Neuronal stem cell (in vitro differentiated cells): Measurements from ENCODE around the gene SOX8.
A peak's percentile ranks its signal among the peaks of the same experiment; 100 is the strongest.

Experiments used
- DNase-seq: peaks from one replicate; pipeline ENCODE4 v3.0.0-alpha.2; 2013; ENCODE audit warnings: low spot score
- H2AFZ ChIP-seq: one replicate; pipeline ENCODE4 v1.6.1; 2013; ENCODE audit warnings: mild to moderate bottlenecking, low read length, inconsistent platforms
- H2AK5ac ChIP-seq: 2 replicates; pipeline ENCODE4 v1.6.1; 2013; ENCODE audit warnings: low read depth, mild to moderate bottlenecking, inconsistent platforms, low read length, moderate library complexity, mixed read lengths
- H2BK120ac ChIP-seq: 2 replicates; pipeline ENCODE4 v1.6.1; 2013; ENCODE audit warnings: low read depth, mild to moderate bottlenecking, inconsistent platforms, low read length, moderate library complexity, mixed read lengths
- H2BK12ac ChIP-seq: one replicate; pipeline ENCODE4 v1.6.1; 2013; ENCODE audit warnings: low read length, inconsistent platforms
- H2BK15ac ChIP-seq: 2 replicates; pipeline ENCODE4 v1.6.1; 2013; ENCODE audit warnings: mild to moderate bottlenecking, low read length, inconsistent platforms, mixed read lengths
- H2BK5ac ChIP-seq: one replicate; pipeline ENCODE4 v1.6.1; 2013; ENCODE audit warnings: inconsistent platforms, mild to moderate bottlenecking, low read length, moderate library complexity
- H3K14ac ChIP-seq: one replicate; pipeline ENCODE4 v1.6.1; 2013; ENCODE audit warnings: low read length, inconsistent platforms
- H3K18ac ChIP-seq: 2 replicates; pipeline ENCODE4 v1.6.1; 2013; ENCODE audit warnings: low read length, inconsistent platforms
- H3K23ac ChIP-seq: 2 replicates; pipeline ENCODE4 v1.6.1; 2013; ENCODE audit warnings: low read depth, mild to moderate bottlenecking, mixed read lengths, low read length, inconsistent platforms; ENCODE audit not compliant: poor library complexity
- H3K27ac ChIP-seq: replicated peaks from 3 replicates; pipeline ENCODE4 v1.5.1; 2013; ENCODE audit warnings: low read length, inconsistent platforms
- H3K27me3 ChIP-seq, 3 experiments: 2 replicates each; pipeline ENCODE4 v1.6.1; 2013; ENCODE audit warnings: low read length in 3 of 3, mild to moderate bottlenecking in 2 of 3, inconsistent platforms in 1 of 3, low read depth in 1 of 3, mixed read lengths in 1 of 3, moderate library complexity in 1 of 3; ENCODE audit not compliant: control insufficient read depth in 3 of 3, insufficient read depth in 3 of 3
- H3K36me3 ChIP-seq, 2 donors: replicated peaks in 1 of 2; 2 replicates each; pipeline ENCODE4 v1.6.1; 2013; ENCODE audit warnings: low read length in 2 of 2; ENCODE audit not compliant: control insufficient read depth in 2 of 2, insufficient read depth in 2 of 2
- H3K4ac ChIP-seq: 2 replicates; pipeline ENCODE4 v1.6.1; 2013; ENCODE audit warnings: inconsistent platforms, mild to moderate bottlenecking, low read length, moderate library complexity
- H3K4me1 ChIP-seq, 2 donors: 1 replicate in 1 of 2; 2 replicates in 1 of 2; pipeline ENCODE4 v1.6.1; 2013; ENCODE audit warnings: low read length in 2 of 2, low read depth in 1 of 2; ENCODE audit not compliant: control insufficient read depth in 2 of 2, insufficient read depth in 1 of 2
- H3K4me2 ChIP-seq: one replicate; pipeline ENCODE4 v1.6.1; 2013; ENCODE audit warnings: mild to moderate bottlenecking, low read length, inconsistent platforms; ENCODE audit not compliant: insufficient read depth, poor library complexity, severe bottlenecking
- H3K4me3 ChIP-seq, 2 donors: 2 replicates each; pipeline ENCODE4 v1.5.1; 2013; ENCODE audit warnings: low read length in 2 of 2, mild to moderate bottlenecking in 2 of 2, inconsistent platforms in 1 of 2, moderate library complexity in 1 of 2
- H3K79me1 ChIP-seq: one replicate; pipeline ENCODE4 v1.6.1; 2013; ENCODE audit warnings: low read depth, mild to moderate bottlenecking, inconsistent platforms, low read length, moderate library complexity
- H3K9ac ChIP-seq: one replicate; pipeline ENCODE4 v1.6.1; 2013; ENCODE audit warnings: mild to moderate bottlenecking, low read depth, low read length, inconsistent platforms; ENCODE audit not compliant: poor library complexity
- H3K9me3 ChIP-seq, 2 donors: replicated peaks in 1 of 2; 2 replicates each; pipeline versions ENCODE3 to v1.6.1; 2013; ENCODE audit warnings: low read length in 2 of 2, mild to moderate bottlenecking in 2 of 2, inconsistent platforms in 1 of 2, low read depth in 1 of 2, mixed read lengths in 1 of 2, moderate library complexity in 1 of 2; ENCODE audit not compliant: control insufficient read depth in 2 of 2, insufficient read depth in 1 of 2
- H4K8ac ChIP-seq: one replicate; pipeline ENCODE4 v1.6.1; 2013; ENCODE audit warnings: low read depth, mild to moderate bottlenecking, inconsistent platforms, low read length, moderate library complexity
- H4K91ac ChIP-seq: one replicate; pipeline ENCODE4 v1.6.1; 2013; ENCODE audit warnings: low read length, low read depth, mild to moderate bottlenecking, inconsistent platforms; ENCODE audit not compliant: poor library complexity
- WGBS, 2 donors: extraction: QIAGEN DNeasy Blood & Tissue Kit; methylation state at CpG; one replicate each; pipeline ENCODE4 v1.1.7; 2013; ENCODE audit warnings: missing lambda C conversion rate in 2 of 2, mixed read lengths in 1 of 2; ENCODE audit not compliant: insufficient read length in 2 of 2, insufficient replicate concordance in 1 of 2; ENCODE audit errors: extremely low coverage in 2 of 2; 5-methylcytosine and 5-hydroxymethylcytosine counted together

The SOX8 gene

DNA sequence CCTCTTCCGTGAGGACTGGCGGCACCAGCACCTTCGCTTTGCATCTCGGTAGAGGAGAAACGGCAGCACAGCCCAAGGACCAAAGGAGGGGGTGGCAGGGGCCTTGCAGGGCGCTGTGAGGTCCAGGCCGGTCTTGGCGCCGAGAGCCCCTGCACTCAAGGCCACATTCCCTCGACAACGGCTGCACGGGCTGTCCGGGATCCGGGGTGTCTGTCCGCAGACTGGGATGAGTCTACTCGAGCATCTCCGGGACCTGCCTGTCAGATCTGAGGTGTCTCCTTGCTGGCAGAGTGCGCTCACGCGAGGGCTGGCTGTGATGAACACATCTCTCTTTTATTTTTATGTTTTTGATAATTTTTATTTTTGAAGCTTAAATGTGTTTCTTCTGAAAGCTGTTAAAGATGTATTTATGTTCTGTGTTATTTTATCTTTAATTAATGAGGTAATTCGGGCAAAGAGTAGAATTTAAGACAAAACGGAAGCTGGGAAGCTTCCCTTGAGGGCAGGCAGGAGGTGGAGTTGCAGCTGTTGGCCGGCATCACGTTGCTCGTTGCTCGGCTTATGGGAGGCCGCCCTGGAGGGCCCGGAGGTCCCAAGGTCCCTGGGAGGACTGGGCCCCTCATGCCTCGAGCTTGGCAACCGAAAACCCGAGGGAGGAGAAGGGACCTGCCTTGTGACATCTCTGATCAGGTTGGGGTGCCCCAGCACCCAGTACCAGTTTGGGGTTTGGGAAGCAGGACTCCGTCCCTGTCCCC lies 4.3 kb downstream of the SOX8 start:
- Histone ChIP-seq H3K27ac (no peak overlapping the region), H3K4me3 (no peak overlapping the region), H2BK5ac (no peak overlapping the region), H3K36me3 (peaks cover 5 to 19% of the 10 kb centered on the region in 2 donors), H3K18ac (peak overlapping the region; percentile 35), H2BK15ac (peak overlapping the region; percentile 38), H4K8ac (no peak overlapping the region), H3K9me3 (no peaks in the 10 kb centered on the region), H4K91ac (no peak overlapping the region), H3K4me1 (peaks cover 18 to 39% of the 10 kb centered on the region in 2 donors), H3K4ac (no peak overlapping the region), H2BK12ac (no peak overlapping the region), H3K14ac (no peak overlapping the region), H2BK120ac (no peak overlapping the region), H3K27me3 (peaks cover 9 to 20% (median 10%) of the 10 kb centered on the region in 3 experiments), H3K79me1 (peaks cover 7% of the 10 kb centered on the region), H2AK5ac (peak overlapping the region; percentile 98), H3K4me2 (no peak overlapping the region), H2AFZ (no peak overlapping the region), H3K9ac (no peak overlapping the region), H3K23ac (peak overlapping the region; percentile 43)
- no CpG with 5 or more reads among the region's 32 CpGs for WGBS, 2 donors
- no peak for DNase-seq

DNA sequence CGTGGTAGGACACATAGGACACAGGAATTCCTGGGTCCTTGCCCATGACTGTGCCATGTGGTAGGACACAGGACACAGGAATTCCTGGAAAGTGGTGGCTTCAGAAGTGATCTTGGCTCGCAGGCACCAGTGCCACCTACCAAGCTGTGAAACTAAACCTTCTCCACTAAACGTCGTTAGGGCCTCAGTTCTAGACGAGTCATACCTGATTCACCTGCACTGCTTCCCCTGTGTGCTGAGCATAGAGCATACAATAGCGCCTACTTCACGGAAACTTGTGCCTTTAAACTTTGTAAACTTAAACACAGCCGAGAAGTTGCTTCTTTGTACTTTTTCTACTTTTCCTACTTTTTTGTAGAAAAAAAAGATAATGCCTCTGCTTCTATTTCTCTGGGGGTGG lies 4.8 kb downstream of the SOX8 start:
- Histone ChIP-seq H3K27ac (no peak overlapping the region), H2AK5ac (no peak overlapping the region), H3K4me2 (no peak overlapping the region), H2BK15ac (no peak overlapping the region), H3K4ac (no peak overlapping the region), H3K36me3 (peaks cover 5 to 19% of the 10 kb centered on the region in 2 donors), H3K9ac (no peak overlapping the region), H2BK12ac (no peak overlapping the region), H3K14ac (no peak overlapping the region), H3K18ac (no peak overlapping the region), H2BK120ac (no peak overlapping the region), H3K23ac (no peak overlapping the region), H3K9me3 (no peaks in the 10 kb centered on the region), H3K79me1 (peaks cover 7% of the 10 kb centered on the region), H2AFZ (no peak overlapping the region), H3K27me3 (peaks cover 9 to 20% (median 10%) of the 10 kb centered on the region in 3 experiments), H3K4me1 (peaks cover 18 to 45% of the 10 kb centered on the region in 2 donors), H4K8ac (no peak overlapping the region), H2BK5ac (no peak overlapping the region), H3K4me3 (no peak overlapping the region), H4K91ac (no peak overlapping the region)
- DNase-seq = no peak
- no CpG with 5 or more reads among the region's 8 CpGs for WGBS, 2 donors

DNA sequence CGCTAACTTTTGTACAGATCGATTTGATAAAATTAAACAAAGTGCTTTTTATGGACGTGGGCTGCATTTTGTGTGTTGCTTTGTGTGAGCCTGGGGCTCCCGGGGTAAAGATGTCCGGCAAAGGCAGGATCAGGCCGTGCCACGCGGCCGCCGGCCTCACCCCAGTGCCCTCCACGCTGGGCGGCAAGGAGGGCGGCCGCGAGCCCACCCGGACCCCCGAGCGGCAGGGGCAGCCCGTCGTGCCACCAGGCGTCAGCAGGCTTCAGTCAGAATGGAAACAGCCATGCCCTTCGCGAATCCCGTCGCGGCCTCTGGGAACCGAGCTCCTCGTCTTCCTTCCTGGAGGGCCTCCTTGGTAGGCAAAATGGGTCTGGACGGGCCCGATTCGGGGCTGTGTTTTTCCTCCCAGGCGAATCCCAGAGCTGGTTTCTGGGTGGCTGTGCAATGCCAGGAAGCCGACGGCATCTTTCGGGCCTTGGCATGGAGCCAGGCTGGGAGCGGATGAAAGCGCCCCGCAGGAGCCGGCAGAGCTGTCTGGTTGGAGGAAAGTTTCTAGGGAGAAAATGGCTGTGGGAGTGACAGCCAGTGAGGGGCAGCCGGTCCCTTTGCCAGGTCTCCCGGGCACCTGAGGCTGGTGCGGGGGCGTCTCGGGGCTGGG lies 5.5 kb downstream of the SOX8 start:
- DNase-seq = no peak
- H3K4me2 ChIP-seq = no peak overlapping the region
- H3K79me1 ChIP-seq = peaks cover 6% of the 10 kb centered on the region
- no peaks in the 10 kb centered on the region for H3K9me3 ChIP-seq
- peaks cover 5 to 19% of the 10 kb centered on the region in 2 donors for H3K36me3 ChIP-seq
- H3K23ac ChIP-seq = no peak overlapping the region
- H2BK15ac ChIP-seq = no peak overlapping the region
- H3K27me3 ChIP-seq = peaks cover 7 to 16% (median 10%) of the 10 kb centered on the region in 3 experiments
- H2BK120ac ChIP-seq = no peak overlapping the region
- H2AFZ ChIP-seq = no peak overlapping the region
- peak overlapping the region; percentile 56 for H2AK5ac ChIP-seq
- no peak overlapping the region for H3K27ac ChIP-seq
- H3K14ac ChIP-seq = no peak overlapping the region
- peaks cover 18 to 50% of the 10 kb centered on the region in 2 donors for H3K4me1 ChIP-seq
- WGBS, 2 donors = no CpG with 5 or more reads among the region's 44 CpGs
- H4K8ac ChIP-seq = no peak overlapping the region
- H4K91ac ChIP-seq = no peak overlapping the region
- no peak overlapping the region for H3K18ac ChIP-seq
- H2BK5ac ChIP-seq = no peak overlapping the region
- H3K4me3 ChIP-seq = no peak overlapping the region
- H2BK12ac ChIP-seq = no peak overlapping the region
- H3K9ac ChIP-seq = no peak overlapping the region
- no peak overlapping the region for H3K4ac ChIP-seq

DNA sequence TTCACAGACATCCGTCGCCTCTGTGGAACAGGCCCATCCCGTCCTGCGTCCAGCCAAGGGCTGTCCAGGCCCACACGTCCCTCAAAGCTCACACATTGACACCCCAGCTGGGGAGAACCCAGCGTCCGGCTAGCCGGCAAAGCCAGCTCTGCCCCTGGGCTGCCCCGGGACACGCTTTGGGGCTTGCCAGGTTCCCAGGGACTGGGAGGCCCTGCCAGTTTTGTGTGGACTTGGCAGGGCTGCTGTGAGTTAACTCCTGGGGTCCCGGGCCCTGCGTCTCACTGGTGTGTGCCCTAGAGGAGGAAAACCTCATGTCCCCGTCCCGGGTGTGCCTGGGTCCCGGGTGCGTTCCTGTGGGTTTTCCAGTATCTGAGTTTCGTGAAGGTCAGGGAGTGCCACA lies 6.3 kb downstream of the SOX8 start:
- Histone ChIP-seq H4K8ac (peak overlapping the region; percentile 43), H2BK120ac (peak overlapping the region; percentile 3), H4K91ac (no peak overlapping the region), H2AK5ac (peak overlapping the region; percentile 95), H3K79me1 (peaks cover 3% of the 10 kb centered on the region), H2BK12ac (no peak overlapping the region), H2BK5ac (no peak overlapping the region), H3K27me3 (peaks cover 0 to 8% (median 1%) of the 10 kb centered on the region in 3 experiments), H2BK15ac (peak overlapping the region; percentile 67), H3K9me3 (no peaks in the 10 kb centered on the region), H3K4me1 (peaks cover 14 to 45% of the 10 kb centered on the region in 2 donors), H3K9ac (peak overlapping the region; percentile 37), H3K18ac (peak overlapping the region; percentile 64), H3K4ac (no peak overlapping the region), H3K36me3 (peaks cover 5 to 19% of the 10 kb centered on the region in 2 donors), H3K4me3 (no peak overlapping the region), H3K27ac (no peak overlapping the region), H2AFZ (no peak overlapping the region), H3K4me2 (no peak overlapping the region), H3K14ac (peak overlapping the region; percentile 71), H3K23ac (peak overlapping the region; percentile 80)
- WGBS, 2 donors = no CpG with 5 or more reads among the region's 17 CpGs
- DNase-seq = no peak
